ENCODE results near the gene SORL1. TPM values are rescaled to one million over a fixed set of nuclear protein-coding genes. Genes with fewer than 3 reads are reported as not detected.
A peak's percentile ranks its signal among the peaks of the same experiment; 100 is the strongest.

SORL1 gene
- polyA plus RNA-seq, 3 donors, result 52.5 to 61.9 (median 59.4) TPM

DNA sequence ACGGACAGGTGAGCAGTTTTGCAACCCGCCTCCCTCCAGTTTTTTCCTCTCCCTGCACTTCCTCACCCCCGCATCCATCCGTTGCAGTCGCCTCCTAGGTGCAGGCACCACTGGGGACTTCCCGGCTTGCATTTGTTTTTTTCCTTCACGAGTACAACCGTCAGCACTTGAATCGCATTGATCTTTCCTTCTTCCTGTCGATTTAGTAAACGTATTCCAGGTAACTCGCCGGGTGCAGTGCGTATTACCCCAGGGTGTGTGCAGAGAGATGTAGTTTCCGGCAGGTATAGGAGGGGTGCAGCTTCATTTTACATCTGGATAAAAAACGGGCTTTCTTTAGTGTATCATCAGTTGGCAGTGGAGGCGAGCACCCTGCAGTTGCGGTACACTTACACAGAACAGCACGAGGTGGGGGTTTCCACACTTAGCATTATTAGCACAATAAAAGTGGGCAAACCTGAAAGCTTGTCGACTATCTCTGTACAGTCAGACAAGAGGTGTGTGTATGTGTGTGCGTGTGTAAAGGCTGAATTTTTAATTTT lies 566 bp downstream of the SORL1 start, which contains the start of gene SORL1-AS1:
SORL1-AS1 (minus strand) TSS at position 359 of the 542 bp plus-strand sequence.
- 0% methylated on average over 8 of the region's 21 CpGs for WGBS (ENCODE audit: insufficient coverage)
- peaks cover 90 to 96% of the 10 kb centered on the region in 2 donors for H3K4me1 ChIP-seq (ENCODE audit: control insufficient read depth in 1 of 2, insufficient read depth in 2 of 2, low read length in 2 of 2)
- no peaks in the 10 kb centered on the region for H3K9me3 ChIP-seq (replicated peaks in 1 of 2; ENCODE audit: control insufficient read depth in 1 of 2, insufficient read depth in 1 of 2, low read length in 2 of 2)
- H3K27ac ChIP-seq (ENCODE audit: low read depth in 1 of 2, low read length in 2 of 2), result peak within 1 kb of the TSS; percentile 45 to 99
- peak within 1 kb of the TSS; percentile 83 for H3K9ac ChIP-seq (ENCODE audit: insufficient read depth, low read length, poor library complexity, severe bottlenecking)
- H3K79me2 ChIP-seq (ENCODE audit: insufficient read depth, low read length), result peaks cover 71% of the 10 kb centered on the region
- H2AFZ ChIP-seq (ENCODE audit: insufficient read depth, low read depth, low read length, poor library complexity, severe bottlenecking), result peak within 1 kb of the TSS; percentile 70
- H3K36me3 Mint-ChIP-seq, result peaks cover 6 to 18% of the 10 kb centered on the region in 2 donors
- peak within 1 kb of the TSS; percentile 89 to 97 (median 91) for H3K27ac Mint-ChIP-seq
- H3K27me3 ChIP-seq (ENCODE audit: control insufficient read depth in 2 of 2, insufficient read depth in 2 of 2, low read length in 2 of 2), result no peaks in the 10 kb centered on the region
- H4K20me1 ChIP-seq (ENCODE audit: insufficient read depth, low read length), result peaks cover 52% of the 10 kb centered on the region
- DNase-seq, result peak in 1 of 3 donors; percentile 65
- H3K4me3 ChIP-seq (replicated peaks in 1 of 3; ENCODE audit: low read depth in 2 of 3, low read length in 3 of 3), result peak within 1 kb of the TSS; percentile 70 to 98 (median 88)
- intact Hi-C loops (cut with micrococcal nuclease), result loop anchor here (5.0 kb wide), 2 partner anchors 35 to 125 kb away; no protein-coding TSS in a partner anchor
- peak within 1 kb of the TSS; percentile 98 to 99 for H3K4me3 Mint-ChIP-seq
- peak within 1 kb of the TSS; percentile 86 for H3K4me2 ChIP-seq (replicated peaks; ENCODE audit: extremely low read depth, low read length, poor library complexity, severe bottlenecking)
- H3K36me3 ChIP-seq (replicated peaks in 1 of 2; ENCODE audit: control insufficient read depth in 1 of 2, insufficient read depth in 2 of 2, low read length in 2 of 2), result peaks cover 0 to 2% of the 10 kb centered on the region in 2 donors
- peaks cover 0 to 2% (median 0%) of the 10 kb centered on the region in 7 donors for H3K9me3 Mint-ChIP-seq
- H3K27me3 Mint-ChIP-seq (ENCODE audit: low read depth in 3 of 3), result no peaks in the 10 kb centered on the region
- TF ChIP-seq, protein P1, sequence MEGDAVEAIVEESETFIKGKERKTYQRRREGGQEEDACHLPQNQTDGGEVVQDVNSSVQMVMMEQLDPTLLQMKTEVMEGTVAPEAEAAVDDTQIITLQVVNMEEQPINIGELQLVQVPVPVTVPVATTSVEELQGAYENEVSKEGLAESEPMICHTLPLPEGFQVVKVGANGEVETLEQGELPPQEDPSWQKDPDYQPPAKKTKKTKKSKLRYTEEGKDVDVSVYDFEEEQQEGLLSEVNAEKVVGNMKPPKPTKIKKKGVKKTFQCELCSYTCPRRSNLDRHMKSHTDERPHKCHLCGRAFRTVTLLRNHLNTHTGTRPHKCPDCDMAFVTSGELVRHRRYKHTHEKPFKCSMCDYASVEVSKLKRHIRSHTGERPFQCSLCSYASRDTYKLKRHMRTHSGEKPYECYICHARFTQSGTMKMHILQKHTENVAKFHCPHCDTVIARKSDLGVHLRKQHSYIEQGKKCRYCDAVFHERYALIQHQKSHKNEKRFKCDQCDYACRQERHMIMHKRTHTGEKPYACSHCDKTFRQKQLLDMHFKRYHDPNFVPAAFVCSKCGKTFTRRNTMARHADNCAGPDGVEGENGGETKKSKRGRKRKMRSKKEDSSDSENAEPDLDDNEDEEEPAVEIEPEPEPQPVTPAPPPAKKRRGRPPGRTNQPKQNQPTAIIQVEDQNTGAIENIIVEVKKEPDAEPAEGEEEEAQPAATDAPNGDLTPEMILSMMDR (IDR thresholded peaks at IDR 0.05), result no peak
- peaks cover 93% of the 10 kb centered on the region for H3K4me1 Mint-ChIP-seq

DNA sequence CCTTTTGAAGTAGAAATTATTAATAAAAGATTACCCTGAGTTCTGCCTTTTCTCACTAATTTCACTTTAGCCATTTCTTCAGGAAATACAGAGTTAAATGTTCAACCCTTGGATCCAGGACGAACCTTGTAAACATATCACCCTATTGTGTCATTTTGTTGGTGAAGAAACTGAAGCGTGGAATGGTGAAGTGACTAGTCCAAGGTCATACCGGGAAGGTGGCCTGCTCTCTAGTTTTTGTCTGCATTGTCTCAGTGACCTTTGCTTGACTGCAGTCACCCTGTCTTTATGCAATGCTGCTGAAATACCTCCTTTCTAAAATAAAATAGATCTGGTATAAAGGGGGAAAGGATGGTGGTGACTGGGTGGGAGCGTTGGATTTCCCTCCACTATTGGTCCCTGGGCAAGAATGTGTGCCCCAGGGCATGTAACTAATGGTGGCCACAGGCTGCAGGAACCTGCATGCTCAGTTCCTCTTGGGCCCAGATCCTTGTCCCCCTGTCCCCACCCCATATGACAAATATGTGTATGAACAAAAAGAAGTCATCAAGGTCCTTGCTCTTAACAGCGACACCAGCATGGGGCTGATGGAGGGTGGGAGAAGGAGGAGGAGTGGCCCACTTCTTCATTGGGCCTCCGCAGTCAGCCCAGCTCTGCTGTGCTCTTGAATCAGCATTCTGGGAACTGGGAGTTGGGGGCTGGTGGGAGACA lies 1.6 kb downstream of the SORL1 start:
- intact Hi-C loops (cut with micrococcal nuclease), result loop anchor here (5.0 kb wide), 2 partner anchors 36 to 124 kb away; no protein-coding TSS in a partner anchor
- Mint-ChIP-seq H3K4me3 (peak overlapping the region; percentile 98 to 99), H3K27me3 (ENCODE audit: low read depth in 3 of 3) (no peaks in the 10 kb centered on the region), H3K4me1 (peaks cover 93% of the 10 kb centered on the region), H3K9me3 (peaks cover 0 to 2% (median 0%) of the 10 kb centered on the region in 7 donors), H3K27ac (peak overlapping the region; percentile 26 to 97 (median 83)), H3K36me3 (peaks cover 16 to 29% of the 10 kb centered on the region in 2 donors)
- Histone ChIP-seq H3K4me2 (replicated peaks; ENCODE audit: extremely low read depth, low read length, poor library complexity, severe bottlenecking) (peak overlapping the region; percentile 86), H3K27ac (ENCODE audit: low read depth in 1 of 2, low read length in 2 of 2) (peak overlapping the region; percentile 5 to 99), H3K27me3 (ENCODE audit: control insufficient read depth in 2 of 2, insufficient read depth in 2 of 2, low read length in 2 of 2) (no peaks in the 10 kb centered on the region), H2AFZ (ENCODE audit: insufficient read depth, low read depth, low read length, poor library complexity, severe bottlenecking) (no peak overlapping the region), H4K20me1 (ENCODE audit: insufficient read depth, low read length) (peaks cover 63% of the 10 kb centered on the region), H3K4me3 (replicated peaks in 1 of 3; ENCODE audit: low read depth in 2 of 3, low read length in 3 of 3) (peak overlapping the region; percentile 70 to 98 (median 88)), H3K79me2 (ENCODE audit: insufficient read depth, low read length) (peaks cover 81% of the 10 kb centered on the region), H3K4me1 (ENCODE audit: control insufficient read depth in 1 of 2, insufficient read depth in 2 of 2, low read length in 2 of 2) (peaks cover 81 to 94% of the 10 kb centered on the region in 2 donors), H3K9me3 (replicated peaks in 1 of 2; ENCODE audit: control insufficient read depth in 1 of 2, insufficient read depth in 1 of 2, low read length in 2 of 2) (no peaks in the 10 kb centered on the region), H3K36me3 (replicated peaks in 1 of 2; ENCODE audit: control insufficient read depth in 1 of 2, insufficient read depth in 2 of 2, low read length in 2 of 2) (peaks cover 2 to 13% of the 10 kb centered on the region in 2 donors), H3K9ac (ENCODE audit: insufficient read depth, low read length, poor library complexity, severe bottlenecking) (peak overlapping the region; percentile 83)
- 69% methylated on average over 2 of the region's 6 CpGs for WGBS (ENCODE audit: insufficient coverage)
- TF ChIP-seq, protein P1 (IDR thresholded peaks at IDR 0.05), result no peak
- peak in 2 of 3 donors; percentile 32 to 43 for DNase-seq

Data from CD14-positive monocyte (primary cell).